SU-DHL-6 (cell line): ENCODE results near the gene RBM33.

Experiments
- CTCF ChIP-seq: fragments of 200-600 bp; sonication (generic); IDR thresholded peaks from one replicate; pipeline ENCODE4 v1.5.1; 2017; ENCODE audit warnings: antibody characterized with exemption, mild to moderate bottlenecking, low read length, moderate library complexity; ENCODE audit not compliant: insufficient read depth, poor library complexity, severe bottlenecking
- EZH2phosphoT487 ChIP-seq: fragments of 200-600 bp; sonication (generic), shearing (Covaris generic); conservative IDR thresholded peaks from 2 replicates; pipeline ENCODE4 v1.6.1; 2018; ENCODE audit warnings: mild to moderate bottlenecking, antibody characterized with exemption, low read length, moderate library complexity, mixed read lengths

GRCh38 chr7:155792315-155792960 is 148.0 kb downstream of the RBM33 start:
- TF ChIP-seq CTCF (no peak), EZH2phosphoT487 (no peak)
